VCaP (cell line): ENCODE data around the gene ME2.

Experiments used
- H3K27ac ChIP-seq: fragments of 450-650 bp; 2 replicates; pipeline ENCODE4 v1.5.1; 2017
- TF ChIP-seq, protein P1 (sequence below): fragments of 450-650 bp; conservative IDR thresholded peaks from 2 replicates; pipeline ENCODE4 v1.5.1; 2017; ENCODE audit warnings: mild to moderate bottlenecking, moderate library complexity

Gene ME2

DNA sequence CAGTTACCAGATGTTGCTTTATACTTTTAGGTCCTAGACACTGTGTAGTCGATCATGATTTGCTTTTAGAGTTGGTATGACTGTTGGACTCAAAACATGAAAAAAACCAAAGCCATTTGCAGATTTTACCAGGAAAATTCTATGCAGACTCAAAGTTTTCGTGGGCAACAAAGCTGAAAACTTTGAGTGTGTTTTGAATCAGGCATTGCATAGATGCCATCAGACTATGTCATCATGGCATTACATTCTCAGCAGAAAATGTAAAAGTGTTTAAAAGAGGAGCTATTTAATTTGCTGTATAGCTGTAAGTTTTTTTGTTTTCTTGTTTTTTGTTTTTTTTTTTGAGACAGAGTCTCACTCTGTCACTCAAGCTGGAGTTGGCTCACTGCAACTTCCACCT, 45.5 kb downstream of the ME2 start:
- TF ChIP-seq, protein P1, sequence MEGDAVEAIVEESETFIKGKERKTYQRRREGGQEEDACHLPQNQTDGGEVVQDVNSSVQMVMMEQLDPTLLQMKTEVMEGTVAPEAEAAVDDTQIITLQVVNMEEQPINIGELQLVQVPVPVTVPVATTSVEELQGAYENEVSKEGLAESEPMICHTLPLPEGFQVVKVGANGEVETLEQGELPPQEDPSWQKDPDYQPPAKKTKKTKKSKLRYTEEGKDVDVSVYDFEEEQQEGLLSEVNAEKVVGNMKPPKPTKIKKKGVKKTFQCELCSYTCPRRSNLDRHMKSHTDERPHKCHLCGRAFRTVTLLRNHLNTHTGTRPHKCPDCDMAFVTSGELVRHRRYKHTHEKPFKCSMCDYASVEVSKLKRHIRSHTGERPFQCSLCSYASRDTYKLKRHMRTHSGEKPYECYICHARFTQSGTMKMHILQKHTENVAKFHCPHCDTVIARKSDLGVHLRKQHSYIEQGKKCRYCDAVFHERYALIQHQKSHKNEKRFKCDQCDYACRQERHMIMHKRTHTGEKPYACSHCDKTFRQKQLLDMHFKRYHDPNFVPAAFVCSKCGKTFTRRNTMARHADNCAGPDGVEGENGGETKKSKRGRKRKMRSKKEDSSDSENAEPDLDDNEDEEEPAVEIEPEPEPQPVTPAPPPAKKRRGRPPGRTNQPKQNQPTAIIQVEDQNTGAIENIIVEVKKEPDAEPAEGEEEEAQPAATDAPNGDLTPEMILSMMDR = no peak
- H3K27ac ChIP-seq = no peak overlapping the region

DNA sequence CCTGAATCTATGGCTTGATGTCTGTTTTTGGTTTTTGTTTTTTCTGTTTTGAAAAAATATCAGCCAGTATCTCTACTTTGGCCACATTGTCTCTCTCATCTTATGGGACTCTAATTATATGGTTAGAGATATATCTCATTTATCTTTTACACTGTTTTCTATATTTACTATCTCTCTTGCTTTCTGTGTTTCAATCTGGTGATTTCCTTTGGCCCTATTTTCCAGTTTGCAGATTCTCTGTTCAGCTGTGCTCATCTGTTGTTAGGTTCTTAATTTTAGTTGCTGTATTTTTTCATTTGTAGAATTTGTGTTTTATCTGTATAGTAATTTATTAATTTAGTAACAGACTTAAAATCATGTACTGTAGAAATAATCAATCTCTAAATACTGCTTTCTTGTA, 47.6 kb downstream of the ME2 start:
- TF ChIP-seq, protein P1 = no peak

DNA sequence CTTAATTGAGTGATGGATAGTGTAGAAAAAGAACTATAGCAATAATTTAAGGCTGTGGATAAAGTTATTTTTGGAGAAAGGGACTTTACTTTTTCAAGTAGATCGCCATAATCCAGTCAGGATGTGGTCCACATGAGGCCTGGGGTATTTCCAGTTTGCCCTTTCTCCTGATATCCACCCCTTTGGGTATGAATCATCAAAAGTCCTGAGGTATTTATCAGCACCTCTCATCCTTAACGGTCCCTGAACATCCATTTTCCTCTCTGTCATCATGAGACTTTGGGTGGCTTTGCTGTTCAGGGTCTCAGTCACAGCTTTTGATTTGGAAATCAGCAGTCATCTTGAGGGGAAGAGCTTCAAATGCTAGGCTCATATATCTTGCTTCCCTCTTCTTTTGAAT, 49.6 kb downstream of the ME2 start:
- no peak overlapping the region for H3K27ac ChIP-seq
- TF ChIP-seq, protein P1 = no peak

More for the DNA sequence above, 47.6 kb downstream of the ME2 start:
- H3K27ac ChIP-seq = no peak overlapping the region

DNA sequence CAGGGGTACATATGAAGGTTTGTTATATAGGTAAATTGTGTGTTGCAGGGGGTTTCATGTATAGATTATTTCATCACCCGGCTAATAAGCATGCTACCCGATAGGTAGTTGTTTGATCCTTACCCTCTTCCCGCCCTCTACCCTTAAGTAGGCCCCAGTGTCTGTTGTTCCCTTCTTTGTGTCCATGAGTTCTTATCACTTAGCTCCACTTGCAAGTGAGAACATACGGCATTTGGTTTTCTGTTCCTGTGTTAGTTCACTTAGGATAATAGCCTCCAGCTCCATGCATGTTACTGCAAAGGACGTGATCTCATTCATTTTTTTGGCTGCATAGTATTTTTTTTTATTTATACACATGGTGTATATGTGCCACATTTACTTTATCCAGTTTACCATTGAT, 54.8 kb downstream of the ME2 start:
- H3K27ac ChIP-seq = no peak overlapping the region

DNA sequence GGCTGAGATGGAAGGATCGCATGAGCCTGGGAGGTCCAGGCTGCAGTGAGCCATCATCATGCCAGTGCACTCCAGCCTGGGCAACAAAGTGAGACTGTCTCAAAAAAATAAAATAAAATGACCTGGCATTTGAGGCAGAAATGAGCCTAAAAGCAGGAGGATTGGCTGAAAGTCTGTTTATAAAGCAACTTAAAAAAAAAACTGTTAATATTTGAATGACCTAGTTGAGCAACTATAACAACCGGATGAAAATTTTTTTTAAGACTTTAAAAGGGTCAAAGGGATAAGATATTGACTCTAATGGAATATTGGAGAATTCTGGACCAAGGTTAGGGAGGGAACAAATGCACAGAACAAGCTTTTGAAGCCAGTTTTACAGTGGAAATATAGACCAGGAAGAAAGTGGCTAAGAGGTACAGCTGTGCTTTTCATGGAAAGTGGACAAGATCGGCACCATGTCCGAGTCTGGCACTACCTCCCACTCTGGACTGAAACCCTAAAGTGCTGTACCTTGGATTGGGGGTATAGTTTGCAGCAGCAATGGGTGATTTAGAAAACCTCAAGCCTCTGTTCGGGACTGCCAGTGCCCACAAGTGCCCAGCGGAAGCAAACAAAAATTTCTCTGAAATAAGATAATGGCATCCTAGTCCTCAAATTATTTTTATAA, 55.8 kb downstream of the ME2 start:
- no peak overlapping the region for H3K27ac ChIP-seq
- TF ChIP-seq, protein P1 = no peak

More for the DNA sequence above, 54.8 kb downstream of the ME2 start:
- TF ChIP-seq, protein P1 = no peak

DNA sequence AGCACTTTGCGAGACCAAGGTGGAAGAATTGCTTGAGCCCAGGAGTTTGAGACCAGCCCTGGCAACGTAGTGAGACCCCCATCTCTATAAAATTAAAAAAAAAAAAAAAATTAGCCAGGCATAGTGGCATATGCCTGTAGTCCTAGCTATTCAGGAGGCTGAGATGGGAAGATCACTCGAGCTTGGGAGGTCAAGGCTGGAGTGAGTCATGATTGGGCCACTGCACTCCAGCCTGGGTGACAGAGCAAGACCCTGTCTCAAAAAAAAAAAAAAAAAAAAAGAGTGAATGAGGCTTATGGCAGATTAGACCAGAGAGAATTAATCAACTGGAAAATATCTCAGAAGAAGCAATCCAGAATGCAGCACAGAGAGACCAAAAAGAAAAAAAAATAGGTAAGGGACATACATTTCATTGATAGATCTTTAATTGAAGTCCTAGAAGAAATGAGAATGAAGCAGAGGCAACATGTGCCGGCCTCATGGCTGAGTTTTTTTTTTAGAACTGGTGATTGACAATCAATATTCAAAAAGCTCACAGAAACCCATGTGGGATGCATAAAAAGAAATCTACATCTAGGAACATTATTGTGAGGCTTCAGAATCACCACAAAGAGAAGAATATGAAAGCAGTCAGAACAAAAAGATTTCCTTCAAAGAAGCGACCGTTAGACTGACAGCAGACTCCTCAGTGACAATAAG, 56.7 kb downstream of the ME2 start:
- no peak overlapping the region for H3K27ac ChIP-seq
- TF ChIP-seq, protein P1 = no peak

DNA sequence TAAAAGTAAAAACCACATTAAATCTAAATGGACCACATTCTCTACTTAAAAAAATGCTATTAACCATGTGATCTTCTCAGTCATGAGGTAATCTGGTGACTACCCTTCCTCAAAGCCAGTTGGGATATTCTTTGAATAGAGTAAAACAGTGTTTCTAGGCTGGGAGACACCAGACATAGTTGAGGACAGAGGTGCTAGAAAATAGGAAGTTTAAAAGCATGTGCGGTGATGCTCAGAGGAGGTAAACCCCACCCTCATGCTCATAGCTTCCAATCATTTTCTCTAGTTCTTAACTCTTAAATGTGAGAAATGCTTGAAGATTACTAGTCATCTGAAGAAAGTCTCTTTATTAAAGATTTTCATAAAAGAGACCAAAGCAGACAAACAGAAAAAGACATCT, 58.3 kb downstream of the ME2 start:
- no peak overlapping the region for H3K27ac ChIP-seq
- TF ChIP-seq, protein P1 = no peak
